CD14-positive monocyte (primary cell): Measurements from ENCODE around the gene DUSP9. TPM values are rescaled to one million over a fixed set of nuclear protein-coding genes. Genes with fewer than 3 reads are reported as not detected.
A peak's percentile ranks its signal among the peaks of the same experiment; 100 is the strongest.

ENCODE experiments used
- DNase-seq, 3 donors: peaks; one replicate each; pipeline ENCODE4 v3.0.0-alpha.2; 2011 to 2022
- H2AFZ ChIP-seq: 2 replicates; pipeline ENCODE4 v1.6.0; 2012; ENCODE audit warnings: mild to moderate bottlenecking, low read depth, low read length, inconsistent platforms; ENCODE audit not compliant: insufficient read depth, poor library complexity, severe bottlenecking
- H3K27ac ChIP-seq, 2 donors: 1 replicate in 1 of 2; 2 replicates in 1 of 2; pipeline ENCODE4 v1.5.1; 2012 to 2013; ENCODE audit warnings: low read length in 2 of 2, control low read depth in 1 of 2, inconsistent platforms in 1 of 2, low read depth in 1 of 2, mild to moderate bottlenecking in 1 of 2
- H3K27me3 ChIP-seq, 2 donors: one replicate each; pipeline versions ENCODE4 v1.6.0 to v1.6.1; 2011 to 2013; ENCODE audit warnings: low read length in 2 of 2; ENCODE audit not compliant: control insufficient read depth in 2 of 2, insufficient read depth in 2 of 2
- H3K36me3 ChIP-seq, 2 donors: replicated peaks in 1 of 2; 1 replicate in 1 of 2; 2 replicates in 1 of 2; pipeline versions ENCODE4 v1.5.1 to v1.6.1; 2012 to 2013; ENCODE audit warnings: low read length in 2 of 2, control low read depth in 1 of 2, inconsistent platforms in 1 of 2, mild to moderate bottlenecking in 1 of 2; ENCODE audit not compliant: insufficient read depth in 2 of 2, control insufficient read depth in 1 of 2
- H3K4me1 ChIP-seq, 2 donors: 1 replicate in 1 of 2; 2 replicates in 1 of 2; pipeline versions ENCODE4 v1.5.1 to v1.6.1; 2012 to 2013; ENCODE audit warnings: low read length in 2 of 2, control low read depth in 1 of 2, inconsistent platforms in 1 of 2, mild to moderate bottlenecking in 1 of 2, moderate library complexity in 1 of 2; ENCODE audit not compliant: insufficient read depth in 2 of 2, control insufficient read depth in 1 of 2
- H3K4me2 ChIP-seq: replicated peaks from 2 replicates; pipeline ENCODE3; 2012; ENCODE audit warnings: low read length, moderate library complexity, mild to moderate bottlenecking; ENCODE audit not compliant: poor library complexity, severe bottlenecking; ENCODE audit errors: extremely low read depth
- H3K4me3 ChIP-seq, 3 experiments: fragments of 200-600 bp in 1 of 3; sonication (generic) in 1 of 3; replicated peaks in 1 of 3; 1 replicate in 2 of 3; 2 replicates in 1 of 3; pipeline ENCODE4 v1.5.1; 2011 to 2013; ENCODE audit warnings: low read length in 3 of 3, mild to moderate bottlenecking in 3 of 3, control low read depth in 2 of 3, low read depth in 2 of 3, inconsistent platforms in 1 of 3, moderate library complexity in 1 of 3
- H3K79me2 ChIP-seq: 2 replicates; pipeline ENCODE4 v1.6.0; 2012; ENCODE audit warnings: mild to moderate bottlenecking, control low read depth, inconsistent platforms, low read length, moderate library complexity; ENCODE audit not compliant: insufficient read depth
- H3K9ac ChIP-seq: 2 replicates; pipeline ENCODE4 v1.6.0; 2017; ENCODE audit warnings: low read length, mild to moderate bottlenecking; ENCODE audit not compliant: insufficient read depth, poor library complexity, severe bottlenecking
- H3K9me3 ChIP-seq, 2 donors: replicated peaks in 1 of 2; 1 replicate in 1 of 2; 2 replicates in 1 of 2; pipeline versions ENCODE4 v1.5.1 to v1.6.1; 2012 to 2013; ENCODE audit warnings: low read length in 2 of 2, control low read depth in 1 of 2; ENCODE audit not compliant: control insufficient read depth in 1 of 2, insufficient read depth in 1 of 2
- H4K20me1 ChIP-seq: 2 replicates; pipeline ENCODE4 v1.6.0; 2012; ENCODE audit warnings: mild to moderate bottlenecking, low read length, control low read depth, moderate library complexity; ENCODE audit not compliant: insufficient read depth
- H3K27ac Mint-ChIP-seq, 7 donors: one replicate each; pipeline ENCODE4 v1.8.0; 2020; ENCODE audit warnings: mild to moderate bottlenecking in 7 of 7, mixed read lengths in 7 of 7, moderate library complexity in 6 of 7, inconsistent platforms in 2 of 7
- H3K27me3 Mint-ChIP-seq, 3 donors: one replicate each; pipeline ENCODE4 v1.8.0; 2021 to 2022; ENCODE audit warnings: low read depth in 3 of 3, mild to moderate bottlenecking in 3 of 3, mixed read lengths in 3 of 3, moderate library complexity in 3 of 3, inconsistent platforms in 1 of 3
- H3K36me3 Mint-ChIP-seq, 2 donors: one replicate each; pipeline ENCODE4 v1.8.0; 2020; ENCODE audit warnings: mixed read lengths in 2 of 2, inconsistent platforms in 1 of 2, mild to moderate bottlenecking in 1 of 2
- H3K4me1 Mint-ChIP-seq: one replicate; pipeline ENCODE4 v1.8.0; 2020; ENCODE audit warnings: mild to moderate bottlenecking, mixed read lengths
- H3K4me3 Mint-ChIP-seq, 2 donors: one replicate each; pipeline ENCODE4 v1.8.0; 2020; ENCODE audit warnings: mild to moderate bottlenecking in 2 of 2, mixed read lengths in 2 of 2, moderate library complexity in 1 of 2
- H3K9me3 Mint-ChIP-seq, 7 donors: one replicate each; pipeline ENCODE4 v1.8.0; 2020 to 2022; ENCODE audit warnings: mixed read lengths in 7 of 7, mild to moderate bottlenecking in 6 of 7, moderate library complexity in 6 of 7, inconsistent platforms in 2 of 7
- WGBS: methylation state at CpG from one replicate; pipeline ENCODE4 v1.1.5; 2013; ENCODE audit warnings: missing lambda C conversion rate; ENCODE audit not compliant: insufficient coverage; 5-methylcytosine and 5-hydroxymethylcytosine counted together
- intact Hi-C, 2 donors: fragments of 100-400 bp; cut with micrococcal nuclease; formaldehyde crosslinking; loops; one replicate each; pipeline versions ENCODE4 v1.15.0 to v1.15.1; 2023
- polyA plus RNA-seq, 3 donors: library from polyadenylated mRNA; depleted of rRNA in 1 of 3; unstranded in 2 of 3; stranded (reverse) in 1 of 3; fragments of 300-500 nt in 2 of 3; fragments of >200 nt in 1 of 3; fragmentation: Illumina TruSeq in 2 of 3; gene quantifications; 1 replicate in 2 of 3; 2 replicates in 1 of 3; pipeline ENCODE4 v1.2.3, GENCODE V29; 2012 to 2021
- TF ChIP-seq, protein P1 (sequence below): fragments of 200-600 bp; IDR thresholded peaks from one replicate; pipeline ENCODE4 v1.8.0; 2022; ENCODE audit warnings: antibody characterized with exemption, mild to moderate bottlenecking

DUSP9 gene
- polyA plus RNA-seq, 3 donors = not detected

DNA sequence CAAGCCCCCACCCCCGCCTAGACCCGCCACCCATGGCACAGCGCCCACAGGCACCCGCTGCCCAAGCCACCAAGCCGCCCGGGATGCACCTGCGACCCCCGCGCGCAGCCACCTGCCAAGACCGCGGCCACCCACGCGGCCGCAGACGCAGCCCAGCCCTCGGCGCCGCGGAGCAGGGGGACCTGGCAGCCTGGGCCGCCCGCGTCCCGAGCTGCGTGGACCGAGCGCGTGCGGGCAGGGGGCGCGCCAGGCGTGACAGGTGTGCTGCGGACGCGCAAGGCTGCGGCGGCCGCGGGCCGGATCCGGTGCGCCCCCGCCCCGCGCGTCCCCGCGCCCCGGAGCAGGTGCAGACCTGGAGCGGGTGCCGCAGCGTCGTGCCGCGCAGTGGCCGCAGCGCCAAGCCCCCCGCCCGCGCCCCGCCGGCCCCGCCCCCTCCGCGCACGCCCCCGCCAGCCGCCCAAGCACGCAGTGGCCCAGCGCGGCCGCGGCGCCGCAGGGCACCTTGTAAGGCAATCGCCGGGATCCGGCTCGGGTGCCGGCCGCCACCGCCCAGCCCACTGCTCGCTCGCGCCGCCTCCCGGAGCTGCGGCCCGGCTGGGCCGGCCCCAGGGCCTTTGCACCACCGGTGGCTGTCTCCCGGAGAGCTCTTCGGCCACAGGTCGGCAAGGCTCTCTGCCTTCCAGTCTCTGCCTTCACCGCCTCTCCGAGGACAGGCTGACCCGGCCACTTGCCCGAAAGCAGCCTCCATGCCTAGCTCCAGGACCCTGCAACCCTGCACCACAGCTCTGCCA, 26.6 kb downstream of the DUSP9 start, which contains the start of gene PNCK:
TSS of gene PNCK (minus strand) at position 386 of the 791 bp plus-strand sequence. CDS start 737 bp downstream, outside the sequence.
- Histone ChIP-seq H2AFZ (no peak within 1 kb of the TSS), H3K4me3 (no peak within 1 kb of the TSS), H3K27me3 (peaks cover 5 to 30% of the 10 kb centered on the region in 2 donors), H3K9ac (no peak within 1 kb of the TSS), H4K20me1 (no peaks in the 10 kb centered on the region), H3K27ac (no peak within 1 kb of the TSS), H3K79me2 (no peaks in the 10 kb centered on the region), H3K36me3 (no peaks in the 10 kb centered on the region), H3K4me2 (no peak within 1 kb of the TSS), H3K4me1 (no peaks in the 10 kb centered on the region), H3K9me3 (no peaks in the 10 kb centered on the region)
- TF ChIP-seq, protein P1, sequence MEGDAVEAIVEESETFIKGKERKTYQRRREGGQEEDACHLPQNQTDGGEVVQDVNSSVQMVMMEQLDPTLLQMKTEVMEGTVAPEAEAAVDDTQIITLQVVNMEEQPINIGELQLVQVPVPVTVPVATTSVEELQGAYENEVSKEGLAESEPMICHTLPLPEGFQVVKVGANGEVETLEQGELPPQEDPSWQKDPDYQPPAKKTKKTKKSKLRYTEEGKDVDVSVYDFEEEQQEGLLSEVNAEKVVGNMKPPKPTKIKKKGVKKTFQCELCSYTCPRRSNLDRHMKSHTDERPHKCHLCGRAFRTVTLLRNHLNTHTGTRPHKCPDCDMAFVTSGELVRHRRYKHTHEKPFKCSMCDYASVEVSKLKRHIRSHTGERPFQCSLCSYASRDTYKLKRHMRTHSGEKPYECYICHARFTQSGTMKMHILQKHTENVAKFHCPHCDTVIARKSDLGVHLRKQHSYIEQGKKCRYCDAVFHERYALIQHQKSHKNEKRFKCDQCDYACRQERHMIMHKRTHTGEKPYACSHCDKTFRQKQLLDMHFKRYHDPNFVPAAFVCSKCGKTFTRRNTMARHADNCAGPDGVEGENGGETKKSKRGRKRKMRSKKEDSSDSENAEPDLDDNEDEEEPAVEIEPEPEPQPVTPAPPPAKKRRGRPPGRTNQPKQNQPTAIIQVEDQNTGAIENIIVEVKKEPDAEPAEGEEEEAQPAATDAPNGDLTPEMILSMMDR = no peak
- Mint-ChIP-seq H3K36me3 (no peaks in the 10 kb centered on the region), H3K27me3 (peaks cover 20 to 43% (median 35%) of the 10 kb centered on the region in 3 donors), H3K9me3 (peaks cover 0 to 13% (median 5%) of the 10 kb centered on the region in 7 donors), H3K4me1 (peaks cover 2% of the 10 kb centered on the region), H3K27ac (no peak within 1 kb of the TSS), H3K4me3 (peak within 1 kb of the TSS in 1 of 2 donors; percentile 77)
- no peak for DNase-seq
- WGBS = 6% methylated on average over 41 of the region's 98 CpGs
- intact Hi-C loops = no loop called here

GRCh38 chrX:153674219-153674851, 27.3 kb downstream of the DUSP9 start:
- Histone ChIP-seq H3K4me3 (no peak overlapping the region), H3K9ac (no peak overlapping the region), H3K27ac (no peak overlapping the region), H3K9me3 (no peaks in the 10 kb centered on the region), H4K20me1 (no peaks in the 10 kb centered on the region), H3K4me2 (no peak overlapping the region), H3K4me1 (no peaks in the 10 kb centered on the region), H2AFZ (no peak overlapping the region), H3K36me3 (no peaks in the 10 kb centered on the region), H3K27me3 (peaks cover 5 to 30% of the 10 kb centered on the region in 2 donors), H3K79me2 (no peaks in the 10 kb centered on the region)
- peak overlapping the region in 1 of 2 donors; percentile 73 for H3K4me3 Mint-ChIP-seq
- TF ChIP-seq, protein P1 = no peak
- DNase-seq = no peak
- peaks cover 0 to 13% (median 5%) of the 10 kb centered on the region in 7 donors for H3K9me3 Mint-ChIP-seq
- intact Hi-C loops = no loop called here
- WGBS = 82% methylated on average over 21 of the region's 27 CpGs
- H3K4me1 Mint-ChIP-seq = peaks cover 2% of the 10 kb centered on the region
- no peak overlapping the region for H3K27ac Mint-ChIP-seq
- H3K27me3 Mint-ChIP-seq = peaks cover 20 to 43% (median 35%) of the 10 kb centered on the region in 3 donors
- no peaks in the 10 kb centered on the region for H3K36me3 Mint-ChIP-seq
